Karpas-422 (cell line): ENCODE results near the gene DOLPP1. TPM values are rescaled to one million over a fixed set of nuclear protein-coding genes. Genes with fewer than 3 reads are reported as not detected.

Experiments
- DNase-seq: peaks from one replicate; pipeline ENCODE4 v3.0.0-alpha.2; 2015
- H2AFZ ChIP-seq: fragments of 200-600 bp; sonication (generic); 2 replicates; pipeline ENCODE4 v1.6.1; 2014; ENCODE audit warnings: antibody characterized with exemption, low read length, mixed read lengths
- H3K27ac ChIP-seq: fragments of 200-600 bp; sonication (generic); 2 replicates; pipeline ENCODE4 v1.5.1; 2014; ENCODE audit warnings: mild to moderate bottlenecking, low read length, moderate library complexity
- H3K27me3 ChIP-seq: fragments of 200-600 bp; sonication (generic); 2 replicates; pipeline ENCODE4 v1.6.1; 2014; ENCODE audit warnings: low read length, mixed read lengths
- H3K36me3 ChIP-seq: fragments of 200-600 bp; sonication (generic); 2 replicates; pipeline ENCODE4 v1.6.1; 2014; ENCODE audit warnings: low read length, mixed read lengths; ENCODE audit not compliant: insufficient read depth
- H3K4me1 ChIP-seq: fragments of 200-600 bp; sonication (generic); 2 replicates; pipeline ENCODE4 v1.6.1; 2014; ENCODE audit warnings: mild to moderate bottlenecking, low read length, mixed read lengths
- H3K4me2 ChIP-seq: fragments of 200-600 bp; sonication (generic); 2 replicates; pipeline ENCODE4 v1.6.1; 2014; ENCODE audit warnings: low read length, low read depth, mild to moderate bottlenecking; ENCODE audit not compliant: poor library complexity, severe bottlenecking
- H3K4me3 ChIP-seq: fragments of 200-600 bp; sonication (generic); 2 replicates; pipeline ENCODE4 v1.5.1; 2014; ENCODE audit warnings: mild to moderate bottlenecking, antibody characterized with exemption, low read length, mixed read lengths
- H3K79me2 ChIP-seq: fragments of 200-600 bp; sonication (generic); 2 replicates; pipeline ENCODE4 v1.6.1; 2014; ENCODE audit warnings: mild to moderate bottlenecking, low read length, mixed read lengths
- H3K9ac ChIP-seq: fragments of 200-600 bp; sonication (generic); 2 replicates; pipeline ENCODE4 v1.6.0; 2014; ENCODE audit warnings: low read length
- H3K9me2 ChIP-seq: fragments of 200-600 bp; sonication (generic), shearing (Covaris generic); replicated peaks from 2 replicates; pipeline ENCODE4 v1.6.0; 2014; ENCODE audit warnings: mild to moderate bottlenecking, low read length, moderate library complexity; ENCODE audit not compliant: insufficient read depth
- H3K9me3 ChIP-seq: fragments of 300-700, 200-600 bp; sonication (generic); 2 replicates; pipeline ENCODE4 v1.6.1; 2014; ENCODE audit warnings: low read length, mixed read lengths
- H4K20me1 ChIP-seq: fragments of 200-600 bp; sonication (generic); 2 replicates; pipeline ENCODE4 v1.6.1; 2014; ENCODE audit warnings: mild to moderate bottlenecking, antibody characterized with exemption, low read length, low read depth; ENCODE audit not compliant: insufficient read depth
- total RNA-seq: library from RNA; depleted of rRNA; stranded (reverse); fragments of >200 nt; shearing (Covaris generic); gene quantifications from 2 replicates; pipeline ENCODE4 v1.2.3, GENCODE V29; 2014; ENCODE audit warnings: low replicate concordance

Gene DOLPP1
- total RNA-seq, 1 experiment from 2014 or later, result 6.7 TPM

- H4K20me1 ChIP-seq, result no peaks in the 10 kb centered on the region
- H3K36me3 ChIP-seq, result no peaks in the 10 kb centered on the region
- no peak overlapping the region for H3K27ac ChIP-seq
- 0 out of 2 replicates have a peak overlapping the region, but pooled peaks have one; percentile 43 for H2AFZ ChIP-seq
- H3K9me3 ChIP-seq, result no peaks in the 10 kb centered on the region
- H3K4me3 ChIP-seq, result no peak overlapping the region
- no peaks in the 10 kb centered on the region for H3K27me3 ChIP-seq
- H3K79me2 ChIP-seq, result no peaks in the 10 kb centered on the region
- H3K9ac ChIP-seq, result no peak overlapping the region
- peak; percentile 82 for DNase-seq
- H3K4me2 ChIP-seq, result no peak overlapping the region
- peaks cover 3% of the 10 kb centered on the region for H3K4me1 ChIP-seq
- no peaks in the 10 kb centered on the region for H3K9me2 ChIP-seq
These were observed 22.1 kb downstream of the DOLPP1 start for GRCh38 chr9:129102791-129103594.

- Histone ChIP-seq H3K4me2 (no peak overlapping the region), H3K9me2 (no peaks in the 10 kb centered on the region), H3K36me3 (no peaks in the 10 kb centered on the region), H2AFZ (no peak overlapping the region), H3K27me3 (no peaks in the 10 kb centered on the region), H3K4me3 (no peak overlapping the region), H3K27ac (no peak overlapping the region), H3K9ac (no peak overlapping the region), H3K4me1 (peaks cover 3% of the 10 kb centered on the region), H3K79me2 (no peaks in the 10 kb centered on the region), H3K9me3 (no peaks in the 10 kb centered on the region), H4K20me1 (no peaks in the 10 kb centered on the region)
- no peak for DNase-seq
These were observed 22.7 kb downstream of the DOLPP1 start for GRCh38 chr9:129103595-129103965.

DNA sequence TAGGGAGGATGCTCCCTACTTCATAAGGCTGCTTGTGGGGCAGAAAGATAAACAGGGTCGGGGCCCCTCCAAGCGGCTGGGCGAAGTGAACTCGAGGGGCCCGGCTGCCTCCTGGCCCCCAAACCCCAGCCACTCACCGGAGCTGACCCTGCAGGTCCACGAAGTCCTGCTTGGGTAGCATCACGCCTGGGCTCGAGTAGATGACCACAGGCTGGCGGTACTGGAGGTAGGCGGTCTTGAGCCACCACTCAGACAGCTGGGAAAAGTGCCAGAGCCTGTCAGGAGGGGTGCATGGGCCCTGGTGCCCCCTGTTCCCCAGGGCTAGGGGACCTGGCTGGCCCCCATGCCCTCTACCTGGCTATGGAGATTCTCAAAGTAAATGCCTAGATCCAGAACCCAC, 23.1 kb downstream of the DOLPP1 start:
- no peak overlapping the region for H2AFZ ChIP-seq
- H3K36me3 ChIP-seq, result no peaks in the 10 kb centered on the region
- H3K79me2 ChIP-seq, result no peaks in the 10 kb centered on the region
- no peak overlapping the region for H3K27ac ChIP-seq
- no peak overlapping the region for H3K4me2 ChIP-seq
- H3K4me3 ChIP-seq, result no peak overlapping the region
- no peak for DNase-seq
- no peaks in the 10 kb centered on the region for H3K9me2 ChIP-seq
- H3K9ac ChIP-seq, result no peak overlapping the region
- peaks cover 3% of the 10 kb centered on the region for H3K4me1 ChIP-seq
- no peaks in the 10 kb centered on the region for H3K27me3 ChIP-seq
- no peaks in the 10 kb centered on the region for H3K9me3 ChIP-seq
- H4K20me1 ChIP-seq, result no peaks in the 10 kb centered on the region

DNA sequence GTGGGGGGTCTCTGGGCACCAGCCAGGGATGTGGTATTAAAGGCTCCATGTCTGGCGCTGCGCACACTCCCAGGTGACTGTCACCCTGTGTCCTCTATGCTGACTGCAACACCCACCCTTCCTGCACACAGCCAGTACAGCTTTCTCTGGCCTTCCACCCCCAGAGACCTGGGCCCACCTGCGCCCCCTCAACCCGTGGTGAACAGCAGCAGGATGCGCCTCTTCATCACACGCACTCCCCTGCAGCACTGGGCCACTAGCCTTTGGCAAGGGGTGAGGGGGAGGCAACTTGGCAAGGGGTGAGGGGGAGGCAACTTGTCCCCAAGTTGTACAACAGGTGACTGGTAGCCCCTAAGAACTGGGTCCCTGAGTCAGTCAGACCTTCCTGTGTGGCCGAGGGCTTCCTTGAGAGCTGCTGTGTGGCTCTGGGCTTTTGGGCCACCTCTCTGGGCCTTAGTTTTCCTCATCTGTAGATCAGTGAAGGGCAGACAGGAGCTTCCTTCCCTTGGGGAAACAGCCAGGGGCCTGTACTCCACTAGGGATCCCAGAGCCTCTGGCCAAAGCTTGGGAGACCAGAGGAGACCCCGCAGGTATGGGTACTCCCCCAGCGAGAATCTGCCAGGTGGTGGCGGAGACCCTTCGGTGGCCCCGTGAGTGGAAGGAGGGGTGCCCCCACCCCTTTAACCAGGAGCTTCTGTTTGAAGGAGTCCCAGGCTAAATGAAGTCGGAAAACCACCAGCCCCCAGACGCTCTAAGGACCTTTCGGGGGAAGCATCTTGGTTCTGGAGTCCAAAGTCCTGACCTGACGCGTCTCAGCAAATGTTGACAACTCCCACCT, 25.2 kb downstream of the DOLPP1 start:
- no peak overlapping the region for H3K27ac ChIP-seq
- no peak for DNase-seq
- no peak overlapping the region for H3K9ac ChIP-seq
- H3K79me2 ChIP-seq, result no peaks in the 10 kb centered on the region
- H3K4me1 ChIP-seq, result peaks cover 6% of the 10 kb centered on the region
- no peak overlapping the region for H2AFZ ChIP-seq
- no peaks in the 10 kb centered on the region for H3K9me2 ChIP-seq
- H3K36me3 ChIP-seq, result no peaks in the 10 kb centered on the region
- no peaks in the 10 kb centered on the region for H3K9me3 ChIP-seq
- no peaks in the 10 kb centered on the region for H4K20me1 ChIP-seq
- H3K4me2 ChIP-seq, result no peak overlapping the region
- no peaks in the 10 kb centered on the region for H3K27me3 ChIP-seq
- H3K4me3 ChIP-seq, result no peak overlapping the region

- H3K27ac ChIP-seq, result no peak overlapping the region
- H3K27me3 ChIP-seq, result no peaks in the 10 kb centered on the region
- no peaks in the 10 kb centered on the region for H3K36me3 ChIP-seq
- H3K4me3 ChIP-seq, result no peak overlapping the region
- no peaks in the 10 kb centered on the region for H4K20me1 ChIP-seq
- peaks cover 11% of the 10 kb centered on the region for H3K4me1 ChIP-seq
- H3K9me3 ChIP-seq, result no peaks in the 10 kb centered on the region
- no peak for DNase-seq
- peaks cover 13% of the 10 kb centered on the region for H3K79me2 ChIP-seq
- no peak overlapping the region for H3K4me2 ChIP-seq
- no peak overlapping the region for H2AFZ ChIP-seq
- H3K9ac ChIP-seq, result no peak overlapping the region
- no peaks in the 10 kb centered on the region for H3K9me2 ChIP-seq
These were observed 26.7 kb downstream of the DOLPP1 start for GRCh38 chr9:129107651-129108050.

- H3K79me2 ChIP-seq, result peaks cover 19% of the 10 kb centered on the region
- H3K27me3 ChIP-seq, result no peaks in the 10 kb centered on the region
- H3K4me3 ChIP-seq, result no peak overlapping the region
- no peak overlapping the region for H3K4me2 ChIP-seq
- no peaks in the 10 kb centered on the region for H3K9me3 ChIP-seq
- no peak overlapping the region for H2AFZ ChIP-seq
- H4K20me1 ChIP-seq, result no peaks in the 10 kb centered on the region
- no peak overlapping the region for H3K9ac ChIP-seq
- H3K9me2 ChIP-seq, result no peaks in the 10 kb centered on the region
- H3K27ac ChIP-seq, result no peak overlapping the region
- no peaks in the 10 kb centered on the region for H3K36me3 ChIP-seq
- H3K4me1 ChIP-seq, result peaks cover 11% of the 10 kb centered on the region
- no peak for DNase-seq
These were observed 27.3 kb downstream of the DOLPP1 start for GRCh38 chr9:129108083-129108804.

DNA sequence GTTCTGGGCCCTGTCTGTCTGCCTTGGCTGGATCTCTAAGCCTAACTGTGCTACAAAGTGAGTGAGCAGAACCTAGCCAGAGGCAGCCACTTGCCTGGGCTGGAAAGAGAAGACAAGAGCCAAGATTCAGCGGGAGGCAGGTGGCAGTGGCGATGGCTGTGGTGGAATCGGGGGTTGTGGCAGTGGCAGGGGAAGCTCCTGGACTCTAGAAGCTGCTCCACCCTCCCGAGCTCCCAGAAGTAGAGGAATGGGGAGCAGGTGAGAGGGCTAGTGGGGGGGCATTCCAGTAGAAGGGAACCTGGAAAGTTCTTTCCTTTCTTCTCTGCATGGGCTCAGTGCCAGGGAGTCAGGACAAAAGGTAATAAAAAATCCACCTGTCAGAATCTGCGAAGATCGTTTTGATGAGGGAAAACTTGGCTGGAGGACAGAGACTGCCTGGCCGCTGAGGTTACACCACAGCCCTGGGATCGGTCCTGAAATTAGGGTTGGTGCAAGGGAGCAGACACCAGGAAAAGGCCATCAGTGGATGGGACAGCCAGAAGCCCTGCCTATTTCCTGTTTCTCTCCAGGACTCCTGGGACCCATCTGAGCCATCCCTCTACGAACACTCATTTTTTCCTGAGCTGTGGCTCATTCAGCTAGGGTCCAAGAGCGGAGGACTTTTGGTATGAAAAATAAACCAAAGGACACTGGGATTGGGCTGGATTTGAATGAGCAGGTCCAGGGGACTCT, 28.1 kb downstream of the DOLPP1 start:
- Histone ChIP-seq H3K4me1 (peaks cover 18% of the 10 kb centered on the region), H2AFZ (no peak overlapping the region), H3K9ac (no peak overlapping the region), H3K4me3 (no peak overlapping the region), H4K20me1 (no peaks in the 10 kb centered on the region), H3K79me2 (peaks cover 27% of the 10 kb centered on the region), H3K36me3 (no peaks in the 10 kb centered on the region), H3K27me3 (no peaks in the 10 kb centered on the region), H3K9me3 (no peaks in the 10 kb centered on the region), H3K9me2 (no peaks in the 10 kb centered on the region), H3K4me2 (no peak overlapping the region), H3K27ac (no peak overlapping the region)
- no peak for DNase-seq
